ENCODE measurements around the gene CGB8.
"Not testable (repeated sequence)": the region's sequence is repeated elsewhere in the genome, so short reads cannot be mapped to it uniquely, and the experiment has no call there.

The CGB8 gene

DNA sequence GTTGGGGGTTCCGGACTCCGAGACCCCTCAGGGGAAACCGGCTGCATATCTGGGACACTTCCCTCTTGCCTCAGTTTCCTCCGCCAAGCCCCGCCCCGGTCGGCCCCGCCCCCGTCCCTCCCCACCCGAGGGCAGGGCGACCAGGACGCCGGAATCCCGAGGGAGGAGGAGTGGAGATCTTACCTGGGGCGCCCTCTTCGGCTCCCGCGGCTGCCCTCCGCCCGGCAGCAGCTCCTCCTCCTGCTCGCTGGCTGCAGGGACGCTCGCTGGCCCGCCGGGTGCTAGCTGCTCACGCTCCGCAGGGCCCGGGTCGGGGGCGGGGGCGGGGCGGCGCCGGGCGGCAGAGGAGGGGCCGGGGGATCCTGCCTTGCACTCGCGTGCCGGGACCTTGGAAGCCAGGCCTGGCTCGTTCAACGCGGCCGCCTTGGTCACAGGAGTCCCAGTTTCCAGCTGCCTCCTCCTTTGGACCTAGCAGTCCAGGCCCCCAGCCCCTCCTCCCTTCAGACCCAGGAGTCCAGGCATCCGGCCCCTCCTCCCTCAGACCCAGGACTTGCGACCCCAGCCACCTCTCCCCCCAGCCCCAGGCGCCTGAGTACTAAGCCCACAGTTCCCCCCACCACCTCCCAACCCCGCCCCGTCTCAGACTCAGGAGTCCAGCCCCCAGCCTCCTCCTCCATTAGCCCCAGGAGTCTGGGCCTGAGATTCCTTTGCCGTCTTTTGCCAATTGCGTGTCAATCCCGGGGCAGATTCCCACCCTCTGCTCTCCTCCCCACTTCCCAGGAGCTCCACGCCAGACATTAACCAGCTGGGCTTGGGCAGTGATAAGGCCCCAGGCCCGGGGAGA is 16.1 kb upstream of the CGB8 start, which contains the start of gene NTF4:
Gene NTF4 (minus strand): TSS at position 51 of the 844 bp plus-strand sequence. CDS start 2,821 bp downstream, outside the sequence.
- DNase-seq (ENCODE audit: low read depth), result no peak

DNA sequence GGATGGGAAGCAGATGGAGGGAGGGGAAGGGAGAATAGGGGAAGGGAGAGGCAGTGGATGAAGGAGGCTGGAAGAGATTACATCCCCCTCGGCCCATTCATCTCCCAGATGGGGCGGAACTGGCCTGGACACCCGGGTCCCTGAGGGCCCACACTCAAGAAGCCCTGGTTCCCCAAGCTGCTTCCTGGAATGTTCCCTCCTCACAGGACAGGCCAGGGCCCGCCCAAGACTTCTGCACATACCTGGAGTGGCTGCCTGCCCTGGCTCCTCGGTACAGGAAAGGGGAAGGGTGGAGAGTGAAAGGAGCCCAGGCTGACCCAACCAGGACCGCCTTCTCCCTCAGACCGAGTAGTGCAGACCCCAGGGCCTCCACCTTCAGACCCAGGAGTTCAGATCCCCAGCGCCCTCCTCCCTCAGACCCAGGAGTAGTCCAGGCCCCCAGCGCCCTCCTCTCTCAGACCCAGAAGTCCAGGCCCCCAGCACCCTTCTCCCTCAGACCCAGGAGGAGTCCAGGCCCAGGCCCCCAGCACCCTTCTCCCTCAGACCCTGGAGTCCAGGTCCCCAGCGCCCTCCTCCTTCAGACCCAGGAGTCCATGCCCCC is 15.2 kb upstream of the CGB8 start:
- DNase-seq (ENCODE audit: low read depth), result no peak

DNA sequence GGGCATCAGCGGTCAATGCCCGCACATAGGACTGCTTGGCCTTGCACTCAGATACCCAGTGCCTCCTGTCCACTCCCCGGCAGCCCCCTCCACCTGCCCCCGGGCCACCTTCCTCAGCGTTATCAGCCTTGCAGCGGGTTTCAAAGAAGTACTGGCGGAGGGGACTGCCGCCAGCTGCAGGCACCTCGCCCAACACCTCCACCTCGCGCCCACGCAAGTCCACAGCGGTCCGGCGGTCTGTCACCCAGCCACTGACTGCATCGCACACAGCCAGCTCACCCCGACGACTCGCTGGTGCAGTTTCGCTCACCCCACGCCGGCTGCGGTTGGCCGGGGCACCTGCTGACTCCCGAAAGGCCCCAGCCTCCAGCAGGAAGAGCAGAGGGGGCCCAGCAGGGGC is 12.5 kb upstream of the CGB8 start:
- DNase-seq (ENCODE audit: low read depth), result no peak

DNA sequence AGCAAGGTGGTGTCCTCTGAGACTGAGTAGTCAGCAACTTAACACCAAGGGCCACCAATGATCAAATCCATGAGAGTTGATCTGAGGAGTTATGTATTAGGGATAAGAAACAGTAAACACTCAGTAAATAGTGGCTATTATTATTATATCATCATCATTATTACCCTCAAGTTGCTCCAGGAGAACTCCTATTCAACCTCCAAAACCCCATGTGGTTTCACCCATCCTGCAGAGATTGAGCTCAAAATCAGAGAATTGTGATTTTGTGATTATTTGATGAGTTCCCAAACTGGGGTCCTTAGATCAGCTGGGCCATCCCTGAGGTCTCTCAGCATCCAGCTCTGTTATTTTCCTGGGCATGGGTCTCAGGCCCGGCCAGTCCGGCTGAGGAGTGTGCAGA is 12.1 kb upstream of the CGB8 start:
- DNase-seq (ENCODE audit: low read depth), result no peak

DNA sequence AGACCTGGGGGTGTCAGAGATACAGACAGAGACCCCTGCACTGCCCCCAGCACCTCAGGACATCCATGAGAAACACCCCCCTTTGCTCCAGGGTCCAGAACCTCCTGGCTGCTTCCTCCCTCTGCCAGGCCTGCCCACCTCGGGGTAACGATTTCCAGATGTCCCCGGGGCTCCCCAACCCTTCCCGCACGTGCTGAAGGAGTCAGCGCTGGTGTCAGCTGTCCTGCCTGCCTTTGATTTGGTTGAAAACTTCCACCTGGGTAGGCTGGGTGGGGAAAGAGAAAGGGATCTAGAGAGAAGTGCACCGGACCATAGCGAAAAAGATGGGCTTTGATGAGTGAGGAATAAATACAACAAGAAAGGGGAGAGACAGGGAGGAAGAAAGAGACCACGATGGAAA is 10.1 kb upstream of the CGB8 start:
- DNase-seq (ENCODE audit: low read depth), result no peak

DNA sequence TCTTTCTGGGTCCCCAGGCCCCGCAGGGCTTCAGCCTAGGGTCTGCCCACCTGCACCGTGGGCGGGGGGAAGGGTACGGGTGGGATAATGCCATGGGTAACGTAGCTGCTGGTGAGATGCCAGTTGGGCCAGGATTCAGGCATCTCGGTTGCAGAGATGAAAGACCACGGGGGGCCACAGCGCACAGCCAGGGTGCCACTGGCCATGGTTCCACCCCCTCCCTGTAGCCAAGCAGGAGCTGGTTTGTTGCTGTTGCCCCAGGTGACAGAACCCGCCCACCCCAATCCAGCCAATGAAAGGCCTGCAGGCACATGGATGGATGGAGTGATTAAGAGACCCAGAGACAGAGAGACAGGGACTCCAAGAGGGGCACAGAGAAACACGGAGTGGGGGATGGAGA is 9.7 kb upstream of the CGB8 start:
- no peak for DNase-seq (ENCODE audit: low read depth)

DNA sequence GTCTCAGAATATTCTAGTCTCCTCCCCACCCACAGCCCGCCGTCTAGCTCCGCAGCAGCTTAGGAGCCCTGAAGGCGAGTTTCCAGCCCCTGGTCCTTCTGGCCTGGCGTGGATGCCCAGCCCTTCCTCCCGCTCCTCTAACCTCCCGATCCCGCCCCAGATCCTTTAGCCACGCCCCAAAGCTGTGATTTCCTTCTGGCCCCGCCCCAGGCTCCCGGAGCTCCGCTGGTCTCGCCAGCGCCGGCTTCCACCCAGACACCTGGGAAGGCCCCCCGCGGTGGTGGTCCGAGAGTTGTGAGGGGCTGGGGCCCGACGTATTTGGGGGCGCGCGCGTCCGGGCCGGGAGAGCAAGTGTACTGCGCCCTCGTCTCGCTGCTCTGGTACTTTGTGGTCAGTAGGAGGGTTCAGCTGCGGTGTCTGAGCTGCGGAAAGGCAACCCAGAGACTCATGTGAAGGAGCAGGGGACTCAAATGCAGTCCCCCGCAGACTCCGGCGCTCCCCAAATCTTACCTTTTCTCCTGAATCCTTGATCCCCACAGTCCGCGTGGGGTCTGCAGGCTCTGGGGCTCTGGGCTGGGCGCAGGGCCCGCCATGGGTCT is 8.8 kb upstream of the CGB8 start, which contains the start of gene CGB7:
Gene CGB7 (minus strand): TSS at position 114 of the 599 bp plus-strand sequence. CDS start 2,374 bp downstream, outside the sequence.
- no peak for DNase-seq (ENCODE audit: low read depth)

DNA sequence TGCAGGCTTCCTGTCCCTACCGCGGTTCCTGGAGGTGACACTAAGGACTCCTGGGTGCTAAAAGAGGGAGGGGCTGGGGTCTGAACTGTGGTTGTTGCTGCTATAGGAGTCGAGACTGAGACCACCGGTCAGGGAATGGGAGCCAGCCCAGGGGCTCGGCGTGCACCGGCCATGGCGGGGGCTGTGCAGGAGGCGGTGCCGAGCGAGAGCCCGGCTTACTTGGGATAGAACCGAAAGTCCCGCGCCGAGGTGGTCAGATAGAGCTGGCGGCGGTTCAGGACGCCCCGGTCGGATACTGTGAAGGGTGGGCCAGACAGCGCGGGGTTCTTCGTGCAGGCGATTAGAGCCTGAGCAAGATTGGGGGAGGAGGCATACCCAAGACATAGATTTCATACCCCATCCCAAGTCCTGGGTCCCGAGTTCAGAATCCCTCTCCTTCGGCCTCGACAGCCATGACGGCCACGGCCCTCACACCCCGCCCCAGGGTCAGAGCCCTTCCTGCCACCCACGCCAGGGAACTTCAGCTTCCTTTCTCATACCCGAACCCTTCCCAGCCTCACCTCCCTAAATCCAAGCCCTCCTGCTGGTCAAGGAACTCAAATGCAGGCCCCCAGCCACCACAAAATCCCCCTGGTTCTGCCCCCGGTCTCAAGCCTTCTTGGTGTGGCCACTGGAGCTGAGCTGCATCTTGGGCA is 8.1 kb upstream of the CGB8 start:
- not testable (repeated sequence) for DNase-seq (ENCODE audit: low read depth)

DNA sequence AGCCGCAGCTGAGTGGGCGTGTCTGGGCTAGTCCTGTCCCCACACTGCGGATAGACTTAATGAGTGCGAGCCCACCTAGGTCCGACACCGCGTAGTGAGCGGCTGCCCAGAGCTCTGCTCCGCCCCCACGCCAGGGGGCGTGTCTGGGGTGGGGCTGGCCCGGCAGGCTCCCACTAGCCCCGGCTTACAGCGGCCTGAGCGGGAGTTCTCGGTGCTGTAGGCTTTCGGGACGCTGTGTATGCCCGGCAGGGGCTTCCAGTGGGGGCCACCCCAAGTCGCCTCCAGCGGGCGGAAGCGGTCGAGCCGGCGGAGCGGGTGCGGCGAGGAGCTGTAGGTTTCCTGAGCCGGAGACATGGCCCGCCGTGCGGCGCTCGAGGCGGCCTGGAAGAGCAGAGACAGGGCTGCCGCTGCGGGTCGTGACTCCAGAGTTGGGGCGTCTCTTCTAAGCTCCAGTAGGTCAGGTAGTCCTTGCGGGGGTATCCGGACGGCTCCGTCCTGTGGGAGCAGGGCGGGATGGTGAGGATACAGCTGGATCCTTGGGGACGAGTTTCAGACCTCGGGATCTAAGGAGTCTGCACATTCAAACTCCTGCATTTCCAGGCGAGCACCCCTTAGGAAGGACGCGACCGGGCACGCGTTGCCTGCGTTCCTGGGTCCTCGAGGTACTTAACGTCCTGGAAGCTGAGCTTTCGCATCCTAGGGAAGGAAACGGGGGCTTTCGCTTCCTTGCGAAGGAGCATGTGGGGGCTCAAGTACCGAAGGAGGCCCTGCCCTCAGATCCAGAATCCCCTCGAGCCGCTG is 7.4 kb upstream of the CGB8 start:
- no peak for DNase-seq (ENCODE audit: low read depth)

DNA sequence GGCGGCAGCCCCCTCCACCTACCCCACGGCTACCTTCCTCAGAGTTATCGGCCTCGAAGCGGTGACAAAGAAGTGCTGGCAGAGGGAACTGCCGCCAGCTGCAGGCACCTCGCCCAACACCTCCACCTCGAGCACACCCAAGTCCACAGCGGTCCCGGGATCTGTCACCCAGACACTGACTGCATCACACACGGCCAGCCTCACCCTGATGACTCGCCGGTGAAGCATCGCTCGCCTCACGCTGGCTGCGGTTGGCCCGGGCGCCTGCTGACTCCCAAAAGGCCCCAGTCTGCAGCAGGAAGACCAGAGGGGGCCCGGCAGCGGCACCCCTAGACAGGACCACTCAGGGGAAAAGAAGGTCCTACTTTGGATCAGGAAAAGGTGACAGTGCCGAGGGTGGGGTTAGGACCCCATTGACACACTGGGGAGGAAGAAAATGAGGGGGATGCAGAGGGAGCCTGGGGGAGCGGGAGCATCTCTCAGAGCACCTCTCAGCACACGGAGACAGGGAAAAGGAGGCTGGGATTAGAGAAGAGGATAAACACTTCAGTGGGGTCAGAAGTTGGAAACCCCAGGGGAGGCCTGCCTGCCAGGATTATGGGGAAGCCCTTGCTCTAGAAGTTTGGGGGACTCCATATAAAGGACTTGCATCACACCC is 1.6 kb upstream of the CGB8 start:
- DNase-seq (ENCODE audit: low read depth), result not testable (repeated sequence)

DNA sequence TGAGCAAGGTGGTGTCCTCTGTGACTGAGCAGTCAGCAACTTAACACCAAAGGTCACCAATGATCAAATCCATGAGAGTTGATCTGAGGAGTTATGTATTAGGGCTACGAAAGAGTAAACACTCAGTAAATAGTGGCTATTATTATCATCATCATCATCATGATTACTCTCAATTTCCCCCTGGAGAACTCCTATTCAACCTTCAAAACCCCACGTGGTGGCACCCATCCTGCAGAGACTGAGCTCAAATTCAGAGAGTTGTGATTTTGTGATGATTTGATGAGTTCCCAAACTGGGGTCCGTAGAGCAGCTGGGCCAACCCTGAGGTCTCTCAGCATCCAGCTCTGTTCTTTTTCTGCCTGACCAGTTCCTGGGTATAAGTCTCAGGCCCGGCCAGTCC is 923 bp upstream of the CGB8 start:
- not testable (repeated sequence) for DNase-seq (ENCODE audit: low read depth)

DNA sequence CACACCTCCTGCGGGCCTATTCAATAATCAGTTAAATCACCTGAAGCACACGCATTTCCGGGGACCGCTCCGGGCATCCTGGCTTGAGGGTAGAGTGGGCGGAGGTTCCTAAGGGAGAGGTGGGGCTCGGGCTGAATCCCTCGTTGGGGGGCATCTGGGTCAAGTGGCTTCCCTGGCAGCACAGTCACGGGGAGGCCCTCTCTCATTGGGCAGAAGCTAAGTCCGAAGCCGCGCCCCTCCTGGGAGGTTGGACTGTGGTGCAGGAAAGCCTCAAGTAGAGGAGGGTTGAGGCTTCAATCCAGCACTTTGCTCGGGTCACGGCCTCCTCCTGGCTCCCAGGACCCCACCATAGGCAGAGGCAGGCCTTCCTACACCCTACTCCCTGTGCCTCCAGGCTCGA is 5.4 kb downstream of the CGB8 start, which contains the start of gene CGB5:
Gene CGB5 (plus strand): TSS at position 301 of the 400 bp plus-strand sequence. CDS start 362 bp downstream, outside the sequence.
- DNase-seq (ENCODE audit: low read depth), result not testable (repeated sequence)

DNA sequence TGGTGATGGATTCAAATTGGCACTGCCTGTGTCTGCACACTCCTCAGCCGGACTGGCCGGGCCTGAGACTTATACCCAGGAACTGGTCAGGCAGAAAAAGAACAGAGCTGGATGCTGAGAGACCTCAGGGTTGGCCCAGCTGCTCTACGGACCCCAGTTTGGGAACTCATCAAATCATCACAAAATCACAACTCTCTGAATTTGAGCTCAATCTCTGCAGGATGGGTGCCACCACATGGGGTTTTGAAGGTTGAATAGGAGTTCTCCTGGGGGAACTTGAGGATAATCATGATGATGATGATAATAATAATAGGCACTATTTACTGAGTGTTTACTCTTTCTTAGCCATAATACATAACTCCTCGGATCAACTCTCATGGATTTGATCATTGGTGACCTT is 6.2 kb downstream of the CGB8 start:
- not testable (repeated sequence) for DNase-seq (ENCODE audit: low read depth)

DNA sequence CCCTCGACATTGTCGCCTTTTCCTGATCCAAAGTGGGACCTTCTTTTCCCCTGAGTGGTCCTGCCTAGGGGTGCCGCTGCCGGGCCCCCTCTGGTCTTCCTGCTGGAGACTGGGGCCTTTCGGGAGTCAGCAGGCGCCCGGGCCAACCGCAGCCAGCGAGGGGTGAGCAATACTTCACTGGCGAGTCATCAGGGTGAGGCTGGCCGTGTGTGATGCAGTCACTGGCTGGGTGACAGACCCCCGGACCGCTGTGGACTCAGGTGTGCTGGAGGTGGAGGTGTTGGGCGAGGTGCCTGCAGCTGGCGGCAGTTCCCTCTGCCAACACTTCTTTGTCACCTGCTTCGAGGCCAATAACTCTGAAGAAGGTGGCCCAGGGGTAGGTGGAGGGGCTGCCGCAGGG is 6.7 kb downstream of the CGB8 start:
- DNase-seq (ENCODE audit: low read depth), result no peak

DNA sequence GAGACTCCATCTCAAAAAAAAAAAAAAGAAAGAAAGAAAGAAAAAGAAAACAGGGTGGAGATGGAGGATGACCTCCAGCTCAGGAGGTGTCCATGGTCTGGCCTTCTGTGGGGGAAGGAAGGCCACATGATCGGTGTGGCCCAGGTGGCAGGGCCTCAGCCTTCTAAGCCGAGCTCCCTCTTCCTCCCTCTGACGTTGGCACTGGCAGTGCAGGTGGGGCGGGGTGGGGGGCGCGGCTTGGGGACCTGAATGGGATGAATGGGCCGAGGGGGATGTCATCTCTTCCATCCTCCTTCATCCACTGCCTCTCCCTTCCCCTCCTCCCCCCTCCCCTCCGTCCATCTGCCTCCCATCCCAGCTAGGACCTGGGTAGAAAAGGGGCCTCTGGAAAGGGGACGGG is 9.2 kb downstream of the CGB8 start:
- DNase-seq (ENCODE audit: low read depth), result not testable (repeated sequence)

DNA sequence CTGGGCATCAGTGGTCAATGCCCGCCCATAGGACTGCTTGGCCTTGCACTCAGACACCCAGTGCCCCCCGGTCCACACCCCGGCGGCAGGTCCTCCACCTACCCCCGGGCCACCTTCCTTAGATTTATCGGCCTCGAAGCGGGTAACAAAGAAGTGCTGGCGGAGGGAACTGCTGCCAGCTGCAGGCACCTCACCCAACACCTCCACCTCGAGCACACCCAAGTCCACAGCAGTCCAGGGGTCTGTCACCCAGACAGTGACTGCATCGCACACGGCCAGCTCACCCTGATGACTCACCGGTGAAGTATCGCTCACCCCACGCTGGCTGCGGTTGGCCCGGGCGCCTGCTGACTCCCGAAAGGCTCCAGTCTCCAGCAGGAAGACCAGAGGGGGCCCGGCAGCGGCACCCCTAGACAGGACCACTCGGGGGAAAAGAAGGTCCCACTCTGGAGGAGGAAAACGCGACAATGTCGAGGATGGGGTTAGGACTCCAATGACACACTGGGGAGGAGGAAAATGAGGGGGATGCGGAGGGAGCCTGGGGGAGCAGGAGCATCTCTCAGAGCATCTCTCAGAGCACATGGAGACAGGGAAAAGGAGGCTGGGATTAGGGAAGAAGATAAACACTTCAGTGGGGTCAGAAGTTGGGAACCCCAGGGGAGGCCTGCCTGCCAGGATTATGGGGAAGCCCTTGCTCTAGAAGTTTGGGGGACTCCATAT is 10.2 kb downstream of the CGB8 start:
- not testable (repeated sequence) for DNase-seq (ENCODE audit: low read depth)

DNA sequence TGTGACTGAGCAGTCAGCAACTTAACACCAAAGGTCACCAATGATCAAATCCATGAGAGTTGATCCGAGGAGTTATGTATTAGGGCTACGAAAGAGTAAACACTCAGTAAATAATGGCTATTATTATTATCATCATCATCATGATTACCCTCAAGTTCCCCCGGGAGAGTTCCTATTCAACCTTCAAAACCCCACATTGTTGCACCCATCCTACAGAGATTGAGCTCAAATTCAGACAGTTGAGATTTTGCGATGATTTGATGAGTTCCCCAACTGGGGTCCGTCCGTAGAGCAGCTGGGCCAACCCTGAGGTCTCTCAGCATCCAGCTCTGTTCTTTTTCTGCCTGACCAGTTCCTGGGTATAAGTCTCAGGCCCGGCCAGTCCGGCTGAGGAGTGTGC is 10.8 kb downstream of the CGB8 start:
- not testable (repeated sequence) for DNase-seq (ENCODE audit: low read depth)

DNA sequence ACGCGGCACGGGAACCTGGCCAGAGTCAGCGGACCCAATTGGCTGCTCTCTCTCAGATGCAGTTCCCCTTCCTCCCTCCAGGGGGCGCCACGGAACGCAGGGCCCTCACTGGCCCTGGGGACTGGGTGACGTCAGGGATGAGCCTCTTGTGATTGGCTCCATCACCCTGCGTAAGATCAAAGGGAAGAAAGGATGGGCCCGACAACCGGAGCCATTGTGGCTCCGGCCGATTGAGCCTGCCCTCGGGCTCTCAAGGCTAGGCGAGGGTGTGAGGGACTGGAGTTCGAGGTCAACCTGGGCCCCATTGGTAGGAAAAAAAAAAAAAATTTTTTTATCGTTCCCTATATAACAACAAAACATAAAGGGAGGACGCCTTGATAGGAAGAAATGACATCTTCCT is 12.1 kb downstream of the CGB8 start, which contains the start of gene CGB1:
Gene CGB1 (minus strand): TSS at position 81 of the 400 bp plus-strand sequence. CDS start 184 bp downstream, outside the sequence.
- not testable (repeated sequence) for DNase-seq (ENCODE audit: low read depth)

DNA sequence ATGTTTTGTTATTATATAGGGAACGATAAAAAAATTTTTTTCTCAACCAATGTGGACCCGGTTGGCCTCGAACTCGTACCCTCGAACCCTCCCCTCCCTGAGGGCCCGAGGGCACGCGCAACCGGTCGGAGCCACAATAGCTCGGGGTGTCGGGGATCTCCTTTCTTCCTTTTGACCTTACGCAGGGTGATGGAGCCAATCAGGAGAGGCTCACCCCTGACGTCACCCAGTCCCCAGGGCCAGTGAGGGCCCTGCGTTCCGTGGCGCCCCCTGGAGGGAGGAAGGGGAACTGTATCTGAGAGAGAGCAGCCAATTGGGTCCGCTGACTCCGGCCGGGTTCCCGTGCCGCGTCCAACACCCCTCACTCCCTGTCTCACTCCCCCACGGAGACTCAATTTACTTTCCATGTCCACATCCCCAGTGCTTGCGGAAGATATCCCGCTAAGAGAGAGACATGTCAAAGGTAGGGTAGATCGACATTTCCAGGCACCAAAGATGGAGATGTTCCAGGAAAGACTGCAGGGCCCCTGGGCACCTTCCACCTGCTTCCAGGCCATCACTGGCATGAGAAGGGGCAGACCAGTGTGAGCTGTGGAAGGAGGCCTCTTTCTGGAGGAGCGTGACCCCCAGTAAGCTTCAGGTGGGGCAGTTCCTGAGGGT is 17.1 kb downstream of the CGB8 start, which contains the start of gene CGB2:
Gene CGB2 (plus strand): TSS at position 249 of the 660 bp plus-strand sequence. CDS start 206 bp downstream, at position 455.
- DNase-seq (ENCODE audit: low read depth), result not testable (repeated sequence)

All from stimulated activated CD8-positive, alpha-beta memory T cell treated with anti-CD3 and anti-CD28 coated beads, Interleukin-12 subunit alpha, Interleukin-12 subunit beta, amount 100 ng/mL, for 4 hours (primary cell).